HepG2 (cell line): ENCODE measurements around the gene LMOD3. TPM values are rescaled to one million over a fixed set of nuclear protein-coding genes. Genes with fewer than 3 reads are reported as not detected.

Experiments used
- ATAC-seq: fragments of 200-7000 bp; cut with Tn5 transposase; 3 replicates; pipeline ENCODE4 v1.9.1; 2020; ENCODE audit warnings: mild to moderate bottlenecking, moderate library complexity
- BruUV-seq: library from RNA; stranded (reverse); fragments of 400-500 nt; replicated peaks from 2 replicates; lab custom pipeline; 2021; lab: Mats Ljungman, UMichigan
- CTCF ChIA-PET: fragments of 300-600 bp; formaldehyde crosslinking; extraction: SDS; loops from one replicate; lab custom pipeline; 2021; ENCODE audit warnings: low total read pairs, inconsistent platforms, low intra/inter-chr PET ratio; lab: Yijun Ruan, JAX
- POLR2A ChIA-PET: fragments of 350-600 bp; sonication (Branson Sonifier 250); formaldehyde crosslinking; loops from one replicate; lab custom pipeline; 2020; ENCODE audit warnings: antibody characterized with exemption, inconsistent platforms; lab: Yijun Ruan, JAX
- DNase-seq: peaks from one replicate; pipeline ENCODE4 v3.0.0-alpha.2; 2015; ENCODE audit warnings: low spot score
- FAIRE-seq: peaks from 3 replicates; lab custom pipeline; 2011; peaks lifted over from hg19 to GRCh38; lab: Jason Lieb, UNC
- H2AFZ ChIP-seq: one replicate; pipeline ENCODE4 v1.6.1; 2011; ENCODE audit warnings: low read length, inconsistent platforms
- H3K27ac ChIP-seq: fragments of 300-600 bp; 3 replicates; pipeline ENCODE4 v1.8.0; 2011; ENCODE audit warnings: mixed run types, mild to moderate bottlenecking, mixed read lengths, low read length, inconsistent platforms; ENCODE audit not compliant: insufficient read depth; ENCODE audit errors: extremely low read length
- H3K27me3 ChIP-seq, 2 experiments: fragments of 200-600 bp in 1 of 2; 2 replicates in 1 of 2; 3 replicates in 1 of 2; pipeline versions ENCODE4 v1.6.0 to v1.8.0; 2011; ENCODE audit warnings: low read length in 2 of 2, mild to moderate bottlenecking in 2 of 2, moderate library complexity in 2 of 2, inconsistent platforms in 1 of 2; ENCODE audit not compliant: insufficient read depth in 2 of 2, control insufficient read depth in 1 of 2
- H3K36me3 ChIP-seq, 2 experiments: fragments of 200-600 bp in 1 of 2; replicated peaks in 1 of 2; 2 replicates in 1 of 2; 3 replicates in 1 of 2; pipeline versions ENCODE4 v1.5.1 to v1.8.0; 2011; ENCODE audit warnings: low read length in 2 of 2, inconsistent platforms in 1 of 2; ENCODE audit not compliant: insufficient read depth in 2 of 2, control insufficient read depth in 1 of 2
- H3K4me1 ChIP-seq: 2 replicates; pipeline ENCODE4 v1.5.1; 2012; ENCODE audit warnings: low read length, inconsistent platforms; ENCODE audit not compliant: insufficient read depth
- H3K4me2 ChIP-seq: 2 replicates; pipeline ENCODE4 v1.6.0; 2011; ENCODE audit warnings: low read depth, low read length, inconsistent platforms
- H3K4me3 ChIP-seq, 3 experiments: fragments of 200-600 bp in 1 of 3; sonication (generic), shearing (Covaris generic) in 1 of 3; replicated peaks in 1 of 3; 2 replicates each; pipeline ENCODE4 v1.5.1; 2011 to 2016; ENCODE audit warnings: low read length in 3 of 3, inconsistent platforms in 2 of 3, low read depth in 2 of 3, mild to moderate bottlenecking in 2 of 3, control low read depth in 1 of 3, mixed read lengths in 1 of 3; ENCODE audit not compliant: insufficient read depth in 1 of 3
- H3K79me2 ChIP-seq: one replicate; pipeline ENCODE4 v1.6.1; 2011; ENCODE audit warnings: low read length, inconsistent platforms; ENCODE audit not compliant: insufficient read depth
- H3K9ac ChIP-seq: 2 replicates; pipeline ENCODE4 v1.6.0; 2011; ENCODE audit warnings: mild to moderate bottlenecking, low read depth, low read length, inconsistent platforms; ENCODE audit not compliant: insufficient read depth
- H3K9me3 ChIP-seq: 2 replicates; pipeline ENCODE4 v1.5.1; 2012; ENCODE audit warnings: mild to moderate bottlenecking, low read length
- H4K20me1 ChIP-seq: 2 replicates; pipeline ENCODE4 v1.6.0; 2011; ENCODE audit warnings: inconsistent platforms, mild to moderate bottlenecking, low read length, moderate library complexity; ENCODE audit not compliant: insufficient read depth
- ATF7 ChIP-seq, 2 experiments: fragments of 450-650 bp in 1 of 2; sonication (generic) in 1 of 2; formaldehyde crosslinking in 1 of 2; IDR thresholded peaks; 2 replicates each; pipeline versions ENCODE4 v1.4.0 to v1.6.1; 2016 to 2020; ENCODE audit warnings: antibody characterized with exemption in 1 of 2, mild to moderate bottlenecking in 1 of 2, missing genetic modification reagents in 1 of 2
- HOXA7 ChIP-seq: sonication (generic); formaldehyde crosslinking; IDR thresholded peaks from 2 replicates; pipeline ENCODE4 v1.8.1; 2022; ENCODE audit warnings: mild to moderate bottlenecking, missing genetic modification reagents, moderate library complexity
- NFATC3 ChIP-seq: sonication (generic); formaldehyde crosslinking; IDR thresholded peaks from 2 replicates; pipeline ENCODE4 v1.5.1; 2020; ENCODE audit warnings: mild to moderate bottlenecking, missing genetic modification reagents
- PHF8 ChIP-seq: sonication (generic); formaldehyde crosslinking; IDR thresholded peaks from 2 replicates; pipeline ENCODE4 v1.5.0; 2020; ENCODE audit warnings: missing genetic modification reagents
- SKI ChIP-seq: fragments of 450-650 bp; IDR thresholded peaks from one replicate; pipeline ENCODE4 v1.6.1; 2018; ENCODE audit warnings: mild to moderate bottlenecking; ENCODE audit not compliant: partially characterized antibody
- TSC22D2 ChIP-seq: sonication (generic); formaldehyde crosslinking; IDR thresholded peaks from 2 replicates; pipeline ENCODE4 v1.5.1; 2020; ENCODE audit warnings: missing genetic modification reagents, mild to moderate bottlenecking, borderline replicate concordance
- ZIK1 ChIP-seq: sonication (generic); formaldehyde crosslinking; IDR thresholded peaks from 2 replicates; pipeline ENCODE4 v1.5.0; 2020; ENCODE audit warnings: mild to moderate bottlenecking, low read depth, missing genetic modification reagents, borderline replicate concordance
- ZNF10 ChIP-seq: sonication (generic); formaldehyde crosslinking; IDR thresholded peaks from 2 replicates; pipeline ENCODE4 v1.4.0; 2020; ENCODE audit warnings: mild to moderate bottlenecking, low read depth, missing genetic modification reagents, borderline replicate concordance
- ZNF136 ChIP-seq: sonication (generic); formaldehyde crosslinking; IDR thresholded peaks from 2 replicates; pipeline ENCODE4 v1.8.1; 2022; ENCODE audit warnings: low read depth, mild to moderate bottlenecking, moderate library complexity, missing genetic modification reagents
- ZNF232 ChIP-seq: sonication (generic); formaldehyde crosslinking; IDR thresholded peaks from 2 replicates; pipeline ENCODE4 v1.4.0; 2020; ENCODE audit warnings: missing genetic modification reagents, borderline replicate concordance
- ZNF510 ChIP-seq: sonication (generic); formaldehyde crosslinking; IDR thresholded peaks from 2 replicates; pipeline ENCODE4 v1.4.0; 2020; ENCODE audit warnings: low read depth, mild to moderate bottlenecking, missing genetic modification reagents
- ZNF598 ChIP-seq: sonication (generic); formaldehyde crosslinking; IDR thresholded peaks from 2 replicates; pipeline ENCODE4 v1.5.1; 2020; ENCODE audit warnings: mild to moderate bottlenecking, missing genetic modification reagents, borderline replicate concordance
- WGBS: methylation state at CpG from one replicate; pipeline ENCODE4 v1.1.6; 2017; ENCODE audit warnings: low lambda C conversion rate; 5-methylcytosine and 5-hydroxymethylcytosine counted together
- in situ Hi-C: cut with HindIII; loops from 2 replicates; pipeline ENCODE4 v1.10.0; 2017; ENCODE audit warnings: low pct_unique_long_range_greater_than_20kb; ENCODE audit not compliant: extremely low pct_ligation_motif_present
- intact Hi-C: fragments of 100-400 bp; cut with micrococcal nuclease; formaldehyde crosslinking; loops from one replicate; pipeline ENCODE4 v1.10.0; 2022; ENCODE audit not compliant: unreplicated experiment
- polyA plus RNA-seq, 8 experiments: library from polyadenylated mRNA; depleted of rRNA in 3 of 8; stranded (reverse) in 7 of 8; unstranded in 1 of 8; fragments of >200 nt; fragmentation: Illumina TruSeq in 4 of 8; extraction: Trizol in 4 of 8; gene quantifications; 2 replicates each; pipeline versions ENCODE4 v1.2.1 to v1.2.3, GENCODE V29; 2011 to 2016; ENCODE audit warnings: low read depth in 4 of 8, missing spikeins in 1 of 8, mixed read lengths in 1 of 8; ENCODE audit not compliant: insufficient read depth in 1 of 8
- total RNA-seq, 5 experiments: library from RNA; depleted of rRNA; stranded (reverse); fragments of >200 nt; fragmentation: Illumina TruSeq; extraction: Trizol; gene quantifications; 2 replicates each; pipeline ENCODE4 v1.2.3, GENCODE V29; 2016; ENCODE audit warnings: low read depth in 1 of 5
- TF ChIP-seq, protein P1 (sequence below): sonication (generic); formaldehyde crosslinking; IDR thresholded peaks from 2 replicates; pipeline ENCODE4 v1.4.0; 2020; ENCODE audit warnings: mild to moderate bottlenecking, missing genetic modification reagents, borderline replicate concordance

LMOD3 gene
- total and polyA plus RNA-seq, 2 of the 13 experiments (the other 11 are each of a cell fraction or from before 2014, with no cell fraction given), result not detected

DNA sequence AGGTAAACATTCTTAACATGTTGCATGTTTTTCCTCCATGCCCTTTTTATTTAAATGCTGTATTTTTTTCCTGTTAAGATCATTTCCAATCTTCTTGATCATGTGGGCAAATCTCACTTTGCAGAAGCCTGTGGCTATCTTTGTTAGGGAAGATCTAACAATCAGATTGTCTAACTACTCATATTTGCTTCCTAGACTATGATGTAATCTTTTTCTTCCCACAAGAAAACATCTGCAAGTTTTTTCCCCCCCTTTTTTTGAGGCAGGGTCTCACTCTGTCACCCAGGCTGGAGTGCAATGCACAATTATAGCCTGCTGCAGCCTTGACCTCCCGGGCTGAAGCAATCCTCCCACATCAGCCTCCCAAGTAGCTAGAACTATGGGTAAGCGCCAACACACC lies 15.0 kb upstream of the LMOD3 start:
- CTCF ChIA-PET, result no interaction called here
- Histone ChIP-seq H3K4me2 (no peak overlapping the region), H4K20me1 (no peaks in the 10 kb centered on the region), H3K27me3 (no peaks in the 10 kb centered on the region), H3K79me2 (no peaks in the 10 kb centered on the region), H3K9me3 (no peaks in the 10 kb centered on the region), H3K36me3 (no peaks in the 10 kb centered on the region), H3K4me1 (no peaks in the 10 kb centered on the region), H2AFZ (no peak overlapping the region), H3K4me3 (no peak overlapping the region), H3K27ac (no peak overlapping the region), H3K9ac (no peak overlapping the region)
- FAIRE-seq (no peak), ATAC-seq (no peak), DNase-seq (no peak)
- in situ Hi-C loops, result no loop called here
- 25% methylated on average over 2 of the region's 2 CpGs for WGBS
- BruUV-seq, result no TSS peak
- intact Hi-C loops, result no loop called here
- TF ChIP-seq ATF7 (IDR thresholded peaks at IDR 0.05) (peak; percentile 59), ATF7 (CRISPR knock-in tag; IDR thresholded peaks at IDR 0.05) (no peak), SKI (no peak)
- TF ChIP-seq, all 625 proteins: peak for 1
- POLR2A ChIA-PET, result no interaction called here

DNA sequence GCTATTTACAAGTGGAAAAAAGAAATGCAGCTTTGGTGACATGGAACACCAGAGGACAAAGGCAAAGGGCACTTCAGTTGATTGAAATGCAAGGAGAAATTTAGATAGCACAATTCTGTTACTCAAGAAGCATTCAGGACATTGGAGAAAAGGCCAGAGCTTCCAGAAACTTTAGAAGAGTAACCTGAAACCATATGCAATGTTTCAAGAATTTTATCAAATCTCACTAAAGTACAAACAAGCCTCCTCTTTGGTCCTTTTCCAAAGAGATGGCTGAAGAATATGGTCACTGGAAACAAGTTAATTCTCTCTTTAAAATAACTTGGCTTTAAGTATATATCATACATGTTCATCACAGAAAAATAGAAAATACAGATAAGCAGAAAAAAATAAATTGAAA lies 14.6 kb upstream of the LMOD3 start:
- no peak overlapping the region for H3K4me3 ChIP-seq
- CTCF ChIA-PET, result no interaction called here
- H2AFZ ChIP-seq, result no peak overlapping the region
- intact Hi-C loops, result no loop called here
- H3K79me2 ChIP-seq, result no peaks in the 10 kb centered on the region
- no peaks in the 10 kb centered on the region for H3K9me3 ChIP-seq
- no peaks in the 10 kb centered on the region for H3K27me3 ChIP-seq
- POLR2A ChIA-PET, result no interaction called here
- DNase-seq, result no peak
- H4K20me1 ChIP-seq, result no peaks in the 10 kb centered on the region
- no peak for FAIRE-seq
- in situ Hi-C loops, result no loop called here
- no peak overlapping the region for H3K27ac ChIP-seq
- BruUV-seq, result no TSS peak
- no peaks in the 10 kb centered on the region for H3K4me1 ChIP-seq
- ATAC-seq, result no peak
- H3K9ac ChIP-seq, result no peak overlapping the region
- H3K36me3 ChIP-seq, result no peaks in the 10 kb centered on the region
- no peak overlapping the region for H3K4me2 ChIP-seq
- TF ChIP-seq NFATC3 (CRISPR knock-in tag) (no peak), ZNF136 (CRISPR knock-in tag) (no peak), PHF8 (CRISPR knock-in tag) (no peak), ZNF232 (CRISPR knock-in tag) (no peak), HOXA7 (CRISPR knock-in tag) (no peak), ZNF10 (CRISPR knock-in tag) (no peak), TSC22D2 (CRISPR knock-in tag) (no peak), ZNF510 (CRISPR knock-in tag) (no peak), ZIK1 (CRISPR knock-in tag) (no peak), ZNF598 (no peak)
- TF ChIP-seq, protein P1, sequence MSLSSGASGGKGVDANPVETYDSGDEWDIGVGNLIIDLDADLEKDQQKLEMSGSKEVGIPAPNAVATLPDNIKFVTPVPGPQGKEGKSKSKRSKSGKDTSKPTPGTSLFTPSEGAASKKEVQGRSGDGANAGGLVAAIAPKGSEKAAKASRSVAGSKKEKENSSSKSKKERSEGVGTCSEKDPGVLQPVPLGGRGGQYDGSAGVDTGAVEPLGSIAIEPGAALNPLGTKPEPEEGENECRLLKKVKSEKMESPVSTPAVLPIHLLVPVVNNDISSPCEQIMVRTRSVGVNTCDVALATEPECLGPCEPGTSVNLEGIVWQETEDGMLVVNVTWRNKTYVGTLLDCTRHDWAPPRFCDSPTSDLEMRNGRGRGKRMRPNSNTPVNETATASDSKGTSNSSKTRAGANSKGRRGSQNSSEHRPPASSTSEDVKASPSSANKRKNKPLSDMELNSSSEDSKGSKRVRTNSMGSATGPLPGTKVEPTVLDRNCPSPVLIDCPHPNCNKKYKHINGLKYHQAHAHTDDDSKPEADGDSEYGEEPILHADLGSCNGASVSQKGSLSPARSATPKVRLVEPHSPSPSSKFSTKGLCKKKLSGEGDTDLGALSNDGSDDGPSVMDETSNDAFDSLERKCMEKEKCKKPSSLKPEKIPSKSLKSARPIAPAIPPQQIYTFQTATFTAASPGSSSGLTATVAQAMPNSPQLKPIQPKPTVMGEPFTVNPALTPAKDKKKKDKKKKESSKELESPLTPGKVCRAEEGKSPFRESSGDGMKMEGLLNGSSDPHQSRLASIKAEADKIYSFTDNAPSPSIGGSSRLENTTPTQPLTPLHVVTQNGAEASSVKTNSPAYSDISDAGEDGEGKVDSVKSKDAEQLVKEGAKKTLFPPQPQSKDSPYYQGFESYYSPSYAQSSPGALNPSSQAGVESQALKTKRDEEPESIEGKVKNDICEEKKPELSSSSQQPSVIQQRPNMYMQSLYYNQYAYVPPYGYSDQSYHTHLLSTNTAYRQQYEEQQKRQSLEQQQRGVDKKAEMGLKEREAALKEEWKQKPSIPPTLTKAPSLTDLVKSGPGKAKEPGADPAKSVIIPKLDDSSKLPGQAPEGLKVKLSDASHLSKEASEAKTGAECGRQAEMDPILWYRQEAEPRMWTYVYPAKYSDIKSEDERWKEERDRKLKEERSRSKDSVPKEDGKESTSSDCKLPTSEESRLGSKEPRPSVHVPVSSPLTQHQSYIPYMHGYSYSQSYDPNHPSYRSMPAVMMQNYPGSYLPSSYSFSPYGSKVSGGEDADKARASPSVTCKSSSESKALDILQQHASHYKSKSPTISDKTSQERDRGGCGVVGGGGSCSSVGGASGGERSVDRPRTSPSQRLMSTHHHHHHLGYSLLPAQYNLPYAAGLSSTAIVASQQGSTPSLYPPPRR, result no peak
